Hepatocyte (in vitro differentiated cells): Measurements from ENCODE around the gene CORO6. TPM values are rescaled to one million over a fixed set of nuclear protein-coding genes. Genes with fewer than 3 reads are reported as not detected.

ENCODE experiments used
- DNase-seq: peaks from one replicate; pipeline ENCODE4 v3.0.0-alpha.2; 2016; ENCODE audit warnings: low spot score
- H2AFZ ChIP-seq: fragments of 200-600 bp; sonication (generic); 2 replicates; pipeline ENCODE4 v1.6.0; 2016; ENCODE audit warnings: antibody characterized with exemption, mild to moderate bottlenecking
- H3K27ac ChIP-seq: fragments of 200-600 bp; sonication (generic); 2 replicates; pipeline ENCODE4 v1.5.1; 2016; ENCODE audit warnings: mild to moderate bottlenecking
- H3K27me3 ChIP-seq: fragments of 200-600 bp; sonication (generic); 2 replicates; pipeline ENCODE4 v1.6.1; 2016
- H3K36me3 ChIP-seq: fragments of 200-600 bp; sonication (generic); replicated peaks from 2 replicates; pipeline ENCODE4 v1.5.1; 2016; ENCODE audit warnings: low read depth; ENCODE audit not compliant: insufficient read depth
- H3K4me1 ChIP-seq: fragments of 200-600 bp; sonication (generic); 2 replicates; pipeline ENCODE4 v1.5.1; 2016; ENCODE audit warnings: mild to moderate bottlenecking, moderate library complexity; ENCODE audit not compliant: insufficient read depth
- H3K4me2 ChIP-seq: fragments of 200-600 bp; sonication (generic); 2 replicates; pipeline ENCODE4 v1.6.0; 2016
- H3K4me3 ChIP-seq: fragments of 200-600 bp; sonication (generic); 2 replicates; pipeline ENCODE4 v1.5.1; 2016; ENCODE audit warnings: mild to moderate bottlenecking
- H3K79me2 ChIP-seq: fragments of 200-600 bp; sonication (generic); 2 replicates; pipeline ENCODE4 v1.6.0; 2017; ENCODE audit warnings: mild to moderate bottlenecking
- H3K9me2 ChIP-seq: fragments of 200-600 bp; sonication (generic); replicated peaks from 2 replicates; pipeline ENCODE4 v1.6.0; 2017; ENCODE audit warnings: mild to moderate bottlenecking; ENCODE audit not compliant: insufficient read depth
- H3K9me3 ChIP-seq: fragments of 200-600 bp; sonication (generic); 2 replicates; pipeline ENCODE4 v1.5.1; 2016; ENCODE audit warnings: low read depth, mild to moderate bottlenecking
- H4K20me1 ChIP-seq: fragments of 200-600 bp; sonication (generic); 2 replicates; pipeline ENCODE4 v1.6.0; 2016; ENCODE audit warnings: mild to moderate bottlenecking; ENCODE audit not compliant: insufficient read depth, poor library complexity, severe bottlenecking
- EZH2 ChIP-seq: fragments of 200-600 bp; sonication (generic); IDR thresholded peaks from 2 replicates; pipeline ENCODE4 v1.6.1; 2016; ENCODE audit warnings: antibody characterized with exemption, mild to moderate bottlenecking, borderline replicate concordance
- EZH2phosphoT487 ChIP-seq: fragments of 200-600 bp; sonication (generic); IDR thresholded peaks from one replicate; pipeline ENCODE4 v1.6.1; 2018; ENCODE audit warnings: antibody characterized with exemption, mild to moderate bottlenecking, low read depth, moderate library complexity; ENCODE audit not compliant: unreplicated experiment, severe bottlenecking
- WGBS: methylation state at CpG from one replicate; pipeline ENCODE4 v1.1.6; 2016; ENCODE audit warnings: low lambda C conversion rate; ENCODE audit errors: missing lambda C conversion rate; 5-methylcytosine and 5-hydroxymethylcytosine counted together
- polyA plus RNA-seq: library from polyadenylated mRNA; unstranded; fragments of >200 nt; fragmentation: Nextera tagmentation; extraction: Ambion mirVana; gene quantifications from 2 replicates; pipeline ENCODE4 v1.2.1, GENCODE V29; 2016
- total RNA-seq: library from RNA; depleted of rRNA; stranded (reverse); fragments of >200 nt; gene quantifications from 2 replicates; pipeline ENCODE4 v1.2.3, GENCODE V29; 2014
- TF ChIP-seq, protein P1 (sequence below): fragments of 200-600 bp; sonication (generic); IDR thresholded peaks from 2 replicates; pipeline ENCODE4 v1.5.1; 2016; ENCODE audit warnings: antibody characterized with exemption, mild to moderate bottlenecking; ENCODE audit not compliant: poor library complexity

Gene CORO6
- total and polyA plus RNA-seq, 2 experiments from 2014 or later: 0.83 to 1.9 TPM

DNA sequence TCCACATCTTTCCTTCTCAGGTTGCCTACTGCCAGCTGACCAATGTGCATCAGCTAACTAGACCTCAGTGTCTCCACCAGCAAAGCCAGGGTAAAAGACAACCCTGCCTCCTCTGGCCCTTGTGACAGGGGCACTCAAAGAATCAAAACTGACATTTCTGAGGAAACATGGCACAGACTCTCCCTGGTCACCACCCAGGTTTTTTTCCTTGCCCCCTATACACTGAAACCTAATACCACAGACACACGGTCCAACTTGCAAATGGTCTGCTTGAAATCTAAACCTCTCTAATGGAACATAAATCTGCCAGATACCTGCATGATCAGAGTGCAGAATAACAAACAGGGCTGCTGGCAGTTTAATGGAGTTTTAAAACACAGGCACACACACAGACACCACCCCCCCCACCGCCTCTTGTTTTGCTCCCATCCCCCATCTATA lies 19.5 kb upstream of the CORO6 start:
- no peak for DNase-seq
- H3K4me1 ChIP-seq: no peaks in the 10 kb centered on the region
- no peak overlapping the region for H3K4me3 ChIP-seq

DNA sequence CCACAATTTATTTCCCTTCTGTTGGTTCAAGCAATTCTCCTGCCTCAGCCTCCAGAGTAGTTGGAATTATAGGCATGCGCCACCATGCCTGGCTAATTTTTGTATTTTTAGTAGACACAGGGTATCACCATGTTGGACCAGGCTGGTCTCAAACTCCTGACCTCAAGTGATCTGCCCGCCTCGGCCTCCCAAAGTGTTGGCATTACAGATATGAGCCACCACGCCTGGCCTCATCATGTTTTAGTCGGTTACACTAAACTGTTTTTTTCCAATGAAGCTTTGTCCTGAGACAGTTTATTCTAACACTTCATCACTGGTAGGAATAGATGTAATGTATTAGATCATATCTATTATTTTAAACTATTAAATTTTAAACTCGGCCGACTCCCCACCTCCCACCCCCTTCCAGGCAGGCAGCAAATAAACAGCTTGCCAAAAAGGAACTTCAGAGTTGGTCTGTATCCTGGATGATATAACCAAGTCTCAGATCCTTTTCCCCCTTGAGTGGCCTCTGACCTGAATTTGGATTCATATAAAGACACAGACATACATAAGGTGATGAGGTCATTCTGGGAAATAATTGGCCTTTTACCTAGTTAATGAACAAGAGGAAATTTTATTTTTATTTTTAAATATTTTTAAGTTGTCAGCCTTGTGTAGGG lies 18.4 kb upstream of the CORO6 start:
- Histone ChIP-seq H3K4me2 (no peak overlapping the region), H3K4me1 (no peaks in the 10 kb centered on the region), H2AFZ (no peak overlapping the region), H3K4me3 (no peak overlapping the region), H3K27ac (no peak overlapping the region), H3K9me3 (no peaks in the 10 kb centered on the region), H3K27me3 (no peaks in the 10 kb centered on the region), H3K36me3 (no peaks in the 10 kb centered on the region), H4K20me1 (no peaks in the 10 kb centered on the region), H3K9me2 (no peaks in the 10 kb centered on the region), H3K79me2 (no peaks in the 10 kb centered on the region)
- WGBS: 82% methylated on average over 7 of the region's 7 CpGs
- no peak for DNase-seq
- no peak for TF ChIP-seq EZH2
- no peak for TF ChIP-seq EZH2phosphoT487
- TF ChIP-seq, protein P1, sequence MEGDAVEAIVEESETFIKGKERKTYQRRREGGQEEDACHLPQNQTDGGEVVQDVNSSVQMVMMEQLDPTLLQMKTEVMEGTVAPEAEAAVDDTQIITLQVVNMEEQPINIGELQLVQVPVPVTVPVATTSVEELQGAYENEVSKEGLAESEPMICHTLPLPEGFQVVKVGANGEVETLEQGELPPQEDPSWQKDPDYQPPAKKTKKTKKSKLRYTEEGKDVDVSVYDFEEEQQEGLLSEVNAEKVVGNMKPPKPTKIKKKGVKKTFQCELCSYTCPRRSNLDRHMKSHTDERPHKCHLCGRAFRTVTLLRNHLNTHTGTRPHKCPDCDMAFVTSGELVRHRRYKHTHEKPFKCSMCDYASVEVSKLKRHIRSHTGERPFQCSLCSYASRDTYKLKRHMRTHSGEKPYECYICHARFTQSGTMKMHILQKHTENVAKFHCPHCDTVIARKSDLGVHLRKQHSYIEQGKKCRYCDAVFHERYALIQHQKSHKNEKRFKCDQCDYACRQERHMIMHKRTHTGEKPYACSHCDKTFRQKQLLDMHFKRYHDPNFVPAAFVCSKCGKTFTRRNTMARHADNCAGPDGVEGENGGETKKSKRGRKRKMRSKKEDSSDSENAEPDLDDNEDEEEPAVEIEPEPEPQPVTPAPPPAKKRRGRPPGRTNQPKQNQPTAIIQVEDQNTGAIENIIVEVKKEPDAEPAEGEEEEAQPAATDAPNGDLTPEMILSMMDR: no peak

More for the DNA sequence above, 19.5 kb upstream of the CORO6 start:
- peak; percentile 68 for TF ChIP-seq EZH2phosphoT487
- TF ChIP-seq EZH2: no peak
- Histone ChIP-seq H3K79me2 (no peaks in the 10 kb centered on the region), H3K27me3 (no peaks in the 10 kb centered on the region), H2AFZ (no peak overlapping the region), H3K9me3 (no peaks in the 10 kb centered on the region), H3K4me2 (no peak overlapping the region), H4K20me1 (no peaks in the 10 kb centered on the region), H3K9me2 (no peaks in the 10 kb centered on the region), H3K36me3 (no peaks in the 10 kb centered on the region), H3K27ac (no peak overlapping the region)
- WGBS: 43% methylated on average over 2 of the region's 2 CpGs

DNA sequence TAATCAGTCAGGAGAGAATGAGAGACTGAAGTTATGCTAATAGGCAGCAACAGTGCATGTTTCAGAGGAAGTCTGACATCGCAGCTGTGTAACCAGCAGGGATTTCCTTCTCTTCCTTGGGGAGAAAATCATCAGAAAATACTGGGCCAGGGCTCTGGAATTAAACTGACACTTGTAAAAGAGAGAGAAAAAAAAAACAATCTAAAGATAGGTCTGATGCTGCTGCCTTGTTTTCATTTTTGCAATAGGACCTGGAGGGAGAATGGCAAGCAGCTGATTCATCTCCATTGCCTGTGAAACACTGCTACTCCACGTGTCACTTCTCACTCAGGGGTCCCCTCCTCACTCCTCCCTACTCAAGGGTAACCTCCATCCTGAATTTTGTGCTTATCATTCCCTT lies 17.7 kb upstream of the CORO6 start:
- no peak overlapping the region for H3K27ac ChIP-seq
- no peaks in the 10 kb centered on the region for H4K20me1 ChIP-seq
- no peaks in the 10 kb centered on the region for H3K27me3 ChIP-seq
- H3K36me3 ChIP-seq: no peaks in the 10 kb centered on the region
- no peak overlapping the region for H3K4me3 ChIP-seq
- H3K9me2 ChIP-seq: no peaks in the 10 kb centered on the region
- WGBS: 60% methylated on average over 2 of the region's 2 CpGs
- TF ChIP-seq EZH2phosphoT487: no peak
- TF ChIP-seq, protein P1: no peak
- TF ChIP-seq EZH2: no peak
- DNase-seq: no peak
- H3K79me2 ChIP-seq: no peaks in the 10 kb centered on the region
- H2AFZ ChIP-seq: no peak overlapping the region
- no peaks in the 10 kb centered on the region for H3K9me3 ChIP-seq
- H3K4me1 ChIP-seq: no peaks in the 10 kb centered on the region
- no peak overlapping the region for H3K4me2 ChIP-seq

DNA sequence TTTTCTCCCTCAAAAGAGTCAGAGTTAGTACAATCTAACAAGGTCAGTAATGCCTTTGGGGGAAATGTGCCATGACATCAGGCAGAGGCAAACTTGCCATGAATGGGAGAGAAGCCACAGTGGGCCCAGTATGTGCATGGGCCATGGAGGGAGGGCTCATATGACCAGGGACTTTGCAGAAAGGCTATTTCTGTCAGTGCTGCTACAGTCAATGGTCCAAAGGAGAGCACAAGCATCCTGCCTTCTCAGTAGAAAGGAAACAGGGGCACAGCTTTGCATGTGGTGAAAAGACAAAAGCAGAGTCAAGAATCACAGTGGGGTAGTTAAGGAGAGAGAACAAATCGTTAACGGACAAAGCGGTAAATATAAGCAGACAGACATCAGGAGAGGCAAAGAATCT lies 11.2 kb upstream of the CORO6 start:
- no peak overlapping the region for H2AFZ ChIP-seq
- no peaks in the 10 kb centered on the region for H3K9me2 ChIP-seq
- 93% methylated on average over 3 of the region's 3 CpGs for WGBS
- no peaks in the 10 kb centered on the region for H3K79me2 ChIP-seq
- no peak for DNase-seq
- no peaks in the 10 kb centered on the region for H3K9me3 ChIP-seq
- no peak overlapping the region for H3K27ac ChIP-seq
- no peak overlapping the region for H3K4me2 ChIP-seq
- no peaks in the 10 kb centered on the region for H4K20me1 ChIP-seq
- H3K36me3 ChIP-seq: no peaks in the 10 kb centered on the region
- H3K4me1 ChIP-seq: no peaks in the 10 kb centered on the region
- TF ChIP-seq EZH2 (no peak), EZH2phosphoT487 (no peak)
- TF ChIP-seq, protein P1: no peak
- no peak overlapping the region for H3K4me3 ChIP-seq
- no peaks in the 10 kb centered on the region for H3K27me3 ChIP-seq
